GM10248 (cell line): ENCODE data around the gene OR12D2.
"Not testable (repeated sequence)": the region's sequence is repeated elsewhere in the genome, so short reads cannot be mapped to it uniquely, and the experiment has no call there.

Experiments used
- CTCF ChIA-PET: fragments of 300-600 bp; sonication (Branson Sonifier 250); formaldehyde crosslinking; extraction: SDS; loops from one replicate; lab custom pipeline; 2021; ENCODE audit warnings: antibody characterized with exemption; lab: Yijun Ruan, JAX
- POLR2A ChIA-PET: fragments of 350-650 bp; sonication (Branson Sonifier 250); formaldehyde crosslinking; extraction: SDS; loops from one replicate; lab custom pipeline; 2020; ENCODE audit warnings: antibody characterized with exemption; lab: Yijun Ruan, JAX
- DNase-seq: peaks from one replicate; pipeline ENCODE4 v3.0.0; 2012; ENCODE audit errors: extremely low spot score
- TF ChIP-seq, protein P1 (sequence below): IDR thresholded peaks from 2 replicates; pipeline ENCODE4 v1.5.1; 2012; ENCODE audit warnings: mild to moderate bottlenecking, low read depth; ENCODE audit errors: extremely low read depth, missing control alignments, control extremely low read depth

The OR12D2 gene

DNA sequence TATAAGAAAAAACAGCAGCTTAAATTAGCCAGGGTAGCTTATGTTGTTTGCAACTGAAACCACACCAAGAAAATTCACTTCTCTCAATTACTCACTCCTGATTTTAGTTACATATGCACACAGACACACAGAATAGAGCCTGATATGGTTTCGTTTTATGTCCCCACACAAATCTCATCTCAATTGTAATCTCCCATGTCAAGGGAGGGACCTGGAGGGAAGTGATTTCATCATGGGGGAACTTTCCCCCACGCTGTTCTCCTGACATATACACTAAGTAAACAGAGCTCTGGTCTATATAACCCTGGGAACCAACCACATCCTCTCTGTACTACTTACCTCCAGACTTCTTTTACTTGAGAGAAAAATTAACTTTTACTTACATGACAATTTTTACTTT, 29.1 kb downstream of the OR12D2 start:
- TF ChIP-seq, protein P1, sequence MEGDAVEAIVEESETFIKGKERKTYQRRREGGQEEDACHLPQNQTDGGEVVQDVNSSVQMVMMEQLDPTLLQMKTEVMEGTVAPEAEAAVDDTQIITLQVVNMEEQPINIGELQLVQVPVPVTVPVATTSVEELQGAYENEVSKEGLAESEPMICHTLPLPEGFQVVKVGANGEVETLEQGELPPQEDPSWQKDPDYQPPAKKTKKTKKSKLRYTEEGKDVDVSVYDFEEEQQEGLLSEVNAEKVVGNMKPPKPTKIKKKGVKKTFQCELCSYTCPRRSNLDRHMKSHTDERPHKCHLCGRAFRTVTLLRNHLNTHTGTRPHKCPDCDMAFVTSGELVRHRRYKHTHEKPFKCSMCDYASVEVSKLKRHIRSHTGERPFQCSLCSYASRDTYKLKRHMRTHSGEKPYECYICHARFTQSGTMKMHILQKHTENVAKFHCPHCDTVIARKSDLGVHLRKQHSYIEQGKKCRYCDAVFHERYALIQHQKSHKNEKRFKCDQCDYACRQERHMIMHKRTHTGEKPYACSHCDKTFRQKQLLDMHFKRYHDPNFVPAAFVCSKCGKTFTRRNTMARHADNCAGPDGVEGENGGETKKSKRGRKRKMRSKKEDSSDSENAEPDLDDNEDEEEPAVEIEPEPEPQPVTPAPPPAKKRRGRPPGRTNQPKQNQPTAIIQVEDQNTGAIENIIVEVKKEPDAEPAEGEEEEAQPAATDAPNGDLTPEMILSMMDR = no peak
- ChIA-PET POLR2A (no interaction called here), CTCF (no interaction called here)
- no peak for DNase-seq

DNA sequence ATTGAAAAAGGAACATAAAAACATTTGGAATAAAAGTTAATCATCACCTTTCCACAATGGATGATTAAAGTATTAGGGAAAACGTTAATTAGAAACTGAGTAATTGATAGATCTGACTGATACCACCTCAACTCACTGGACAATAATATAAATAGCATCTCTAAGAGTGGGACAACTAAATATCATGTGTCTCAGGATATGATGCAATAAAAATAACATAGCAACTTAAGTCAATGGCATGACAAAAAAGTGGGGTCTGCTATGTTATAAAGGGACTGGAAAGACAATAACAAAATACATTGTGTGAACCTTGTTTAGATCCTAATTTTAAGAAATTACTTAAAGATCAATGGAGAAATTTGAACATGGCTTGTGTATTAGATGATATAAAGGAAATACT, 29.6 kb downstream of the OR12D2 start:
- TF ChIP-seq, protein P1 = no peak
- ChIA-PET POLR2A (no interaction called here), CTCF (no interaction called here)
- DNase-seq = no peak

DNA sequence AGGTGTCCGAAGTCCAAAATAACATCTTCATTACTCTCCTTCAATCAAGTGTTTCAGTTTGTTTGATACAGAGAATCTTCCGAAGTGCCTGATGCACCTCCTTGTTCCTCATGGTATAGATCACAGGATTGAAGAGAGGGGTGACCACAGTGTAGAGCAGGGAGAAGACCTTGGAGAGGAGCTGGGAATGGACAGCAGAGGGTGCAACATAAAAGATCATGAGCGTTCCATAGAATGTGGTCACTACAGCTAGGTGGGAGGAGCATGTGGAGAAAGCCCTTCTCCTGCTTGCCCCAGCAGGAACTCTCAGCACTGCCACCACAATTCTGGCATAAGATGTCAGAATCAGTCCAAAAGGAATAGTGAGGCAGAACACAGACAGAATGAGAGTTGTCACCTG, 31.2 kb downstream of the OR12D2 start:
- CTCF ChIA-PET = no interaction called here
- no peak for DNase-seq
- POLR2A ChIA-PET = no interaction called here
- TF ChIP-seq, protein P1 = no peak

DNA sequence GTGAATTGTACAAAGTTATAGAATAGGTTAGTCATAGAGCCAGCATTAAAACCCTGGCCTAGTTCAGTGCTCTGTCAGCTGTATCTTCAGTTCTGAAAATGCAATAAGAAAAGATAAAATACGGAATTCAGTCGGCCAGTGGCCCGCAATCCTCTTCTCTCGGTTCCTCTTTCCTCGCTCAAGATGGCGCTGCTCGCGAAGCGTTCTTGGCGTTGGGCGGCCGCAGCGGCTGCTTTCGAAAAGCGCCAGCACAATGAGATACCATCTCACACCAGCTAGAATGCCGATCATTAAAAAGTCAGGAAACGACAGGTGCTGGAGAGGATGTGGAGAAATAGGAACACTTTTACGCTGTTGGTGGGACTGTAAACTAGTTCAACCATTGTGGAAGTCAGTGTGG, 41.3 kb downstream of the OR12D2 start:
- POLR2A ChIA-PET, CTCF ChIA-PET, DNase-seq: not testable (repeated sequence)

DNA sequence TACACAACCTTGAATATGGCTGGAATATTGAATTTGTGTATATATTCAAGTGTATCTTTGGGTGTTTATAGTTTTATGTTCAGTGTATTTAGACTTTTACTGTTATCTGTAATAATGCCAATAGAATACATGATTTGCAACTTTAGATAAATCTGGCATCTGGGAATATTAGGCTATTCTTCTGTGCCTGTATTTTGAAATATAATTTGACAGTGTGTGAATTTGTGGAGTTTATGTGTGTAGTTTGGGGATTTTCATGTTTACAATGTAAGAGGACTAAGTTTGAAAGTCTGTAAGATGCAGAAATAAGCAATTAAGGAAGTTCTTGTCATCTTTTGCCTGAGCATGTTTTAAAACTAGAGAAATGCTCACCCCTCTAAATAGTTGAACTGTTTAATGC, 43.6 kb downstream of the OR12D2 start, which contains the start of gene OR10C1:
TSS of gene OR10C1 (plus strand) at position 301 of the 400 bp plus-strand sequence. CDS start 710 bp downstream, outside the sequence.
- ChIA-PET POLR2A (no interaction called here), CTCF (interaction anchor here (1.1 kb wide), 1 partner anchor 8 kb away, joined by 3 read pairs; no protein-coding TSS in a partner anchor)
- no peak for DNase-seq
- TF ChIP-seq, protein P1 = no peak

DNA sequence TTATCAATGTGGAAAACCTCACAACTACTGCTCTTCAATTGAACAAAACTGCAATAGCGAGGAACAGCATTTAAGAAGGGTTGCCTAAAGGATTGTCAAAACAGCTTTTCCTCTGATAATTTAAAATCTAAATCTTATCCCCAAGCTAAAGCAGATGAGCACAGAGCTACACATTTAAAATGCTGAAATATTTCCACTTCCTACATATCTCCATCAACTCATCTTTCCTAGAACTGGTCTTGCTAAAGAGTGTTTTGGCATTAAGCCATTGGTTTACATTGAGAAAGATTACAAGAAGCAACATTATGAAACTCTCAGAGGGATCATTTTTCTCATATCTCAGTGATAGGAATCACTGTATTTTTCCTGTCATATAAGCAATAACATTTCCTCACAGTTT, 47.3 kb downstream of the OR12D2 start:
- CTCF ChIA-PET = no interaction called here
- DNase-seq = no peak
- TF ChIP-seq, protein P1 = no peak

DNA sequence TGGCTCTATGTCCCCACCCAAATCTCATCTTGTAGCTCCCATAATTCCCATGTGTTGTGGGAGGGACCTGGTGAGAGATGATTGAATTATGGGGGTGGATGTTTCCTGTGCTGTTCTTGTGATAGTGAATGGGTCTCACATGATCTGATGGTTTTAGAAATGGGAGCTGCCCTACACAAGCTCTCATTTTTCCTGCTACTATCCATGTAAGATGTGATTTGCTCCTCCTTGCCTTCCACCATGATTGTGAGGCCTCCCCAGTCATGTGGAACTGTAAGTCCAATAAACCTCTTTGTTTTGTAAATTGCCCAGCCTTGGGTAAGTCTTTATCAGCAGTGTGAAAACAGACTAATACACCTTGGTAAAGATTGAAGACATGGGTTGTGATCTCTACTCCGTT, 48.6 kb downstream of the OR12D2 start:
- POLR2A ChIA-PET, DNase-seq, CTCF ChIA-PET: not testable (repeated sequence)

More for the DNA sequence above, 47.3 kb downstream of the OR12D2 start:
- POLR2A ChIA-PET = no interaction called here
